B cell (primary cell): ENCODE results near the gene PARVB.

Experiments used
- CTCF ChIP-seq: fragments of 200-600 bp; IDR thresholded peaks from one replicate; pipeline ENCODE4 v1.8.0; 2022; ENCODE audit warnings: antibody characterized with exemption, mild to moderate bottlenecking
- EZH2 ChIP-seq: IDR thresholded peaks from 2 replicates; pipeline ENCODE4 v1.6.1; 2012; ENCODE audit warnings: borderline replicate concordance, low read depth, mild to moderate bottlenecking, moderate library complexity, low read length; ENCODE audit not compliant: insufficient read depth, poor library complexity, severe bottlenecking

DNA sequence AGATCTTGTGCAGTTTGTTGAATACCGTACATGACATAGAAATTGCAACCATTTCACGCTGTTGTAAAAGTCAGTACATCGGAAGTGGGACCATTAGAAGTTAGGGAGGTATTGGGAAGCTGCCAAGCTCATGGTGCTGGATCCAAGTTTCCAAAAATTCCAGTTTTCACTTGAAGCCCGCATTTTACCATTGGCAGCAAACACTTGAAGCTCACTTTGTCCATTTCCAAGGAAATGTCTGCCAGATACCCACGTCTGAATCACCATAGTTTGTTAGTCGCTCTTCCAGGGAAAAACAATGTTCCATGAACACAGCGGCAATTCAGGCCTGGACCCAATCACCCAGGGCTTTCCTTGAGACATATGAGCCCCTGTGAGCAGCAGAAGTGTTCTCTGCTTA, 22.6 kb upstream of the PARVB start:
- TF ChIP-seq CTCF (no peak), EZH2 (no peak)
